Heart left ventricle (tissue), 13 donors: ENCODE data around the gene FCRL6.

ENCODE experiments used
- POLR2A ChIP-seq, 2 donors: fragments of 450-650 bp; IDR thresholded peaks; one replicate each; pipeline ENCODE4 v1.6.1; 2017; ENCODE audit warnings: antibody characterized with exemption in 2 of 2, mild to moderate bottlenecking in 2 of 2, moderate library complexity in 2 of 2
- TF ChIP-seq, protein P1 (sequence below), 12 donors: fragments of 200-600 bp; sonication (generic) in 4 of 12; IDR thresholded peaks; one replicate each; pipeline versions ENCODE4 v1.5.0 to v1.8.0; 2018 to 2022; ENCODE audit warnings: antibody characterized with exemption in 12 of 12, mild to moderate bottlenecking in 5 of 12
- donor health status: ischemic (EF 13 %, LVEDD 7.1; RV severe dilation, severe dysfunction).
- donor health status: DM: no; HTN: yes; CAD: no.
- donor health status: DM: no; HTN: no; CAD: no.
- donor health status: ischemic (EF 25% LVEDD 6.9; RV normal size, moderate dysfunction).
- donor health status: ischemic (EF 25% LVEDD 5.7; RV mildly dilated, moderate dysfunction).
- donor health status: ischemic (EF 35%, LVEDD 5.7; RV mildly dilated, moderate dysfunction).
- donor health status: nonischemic (EF 11% LVEDD 7.7; RV severe dilation, severe dysfunction).
- donor health status: DM: yes; HTN: yes; CAD: no.
- donor health status: PGD.
- donor health status: ischemic (EF 29% LVEDD 5.4; RV normal size, mild dysfunction).
- donor health status: nonischemic (EF 23%, LVEDD 6.1; RV moderate dilation, normal function).

DNA sequence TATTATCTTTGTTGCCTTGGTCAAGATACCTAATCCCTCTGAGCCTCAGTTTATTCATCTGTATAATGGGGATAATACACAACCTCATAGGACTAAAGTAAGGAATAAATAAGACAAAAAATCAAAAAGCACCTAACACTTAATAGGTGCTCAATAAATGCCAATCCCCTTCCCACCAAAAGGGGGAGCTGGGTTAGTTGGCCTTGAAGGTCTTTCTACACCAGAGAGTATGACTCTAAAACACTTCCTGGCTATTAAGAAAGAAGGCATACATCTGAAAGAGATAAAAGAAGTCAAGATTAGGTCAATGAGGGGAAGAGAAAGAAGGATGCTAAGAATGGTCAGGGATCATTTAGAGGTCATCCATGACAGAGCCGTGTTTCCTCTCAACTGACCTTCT, 49.2 kb downstream of the FCRL6 start:
- TF ChIP-seq, protein P1, sequence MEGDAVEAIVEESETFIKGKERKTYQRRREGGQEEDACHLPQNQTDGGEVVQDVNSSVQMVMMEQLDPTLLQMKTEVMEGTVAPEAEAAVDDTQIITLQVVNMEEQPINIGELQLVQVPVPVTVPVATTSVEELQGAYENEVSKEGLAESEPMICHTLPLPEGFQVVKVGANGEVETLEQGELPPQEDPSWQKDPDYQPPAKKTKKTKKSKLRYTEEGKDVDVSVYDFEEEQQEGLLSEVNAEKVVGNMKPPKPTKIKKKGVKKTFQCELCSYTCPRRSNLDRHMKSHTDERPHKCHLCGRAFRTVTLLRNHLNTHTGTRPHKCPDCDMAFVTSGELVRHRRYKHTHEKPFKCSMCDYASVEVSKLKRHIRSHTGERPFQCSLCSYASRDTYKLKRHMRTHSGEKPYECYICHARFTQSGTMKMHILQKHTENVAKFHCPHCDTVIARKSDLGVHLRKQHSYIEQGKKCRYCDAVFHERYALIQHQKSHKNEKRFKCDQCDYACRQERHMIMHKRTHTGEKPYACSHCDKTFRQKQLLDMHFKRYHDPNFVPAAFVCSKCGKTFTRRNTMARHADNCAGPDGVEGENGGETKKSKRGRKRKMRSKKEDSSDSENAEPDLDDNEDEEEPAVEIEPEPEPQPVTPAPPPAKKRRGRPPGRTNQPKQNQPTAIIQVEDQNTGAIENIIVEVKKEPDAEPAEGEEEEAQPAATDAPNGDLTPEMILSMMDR (IDR thresholded peaks at IDR 0.05) = no peak
- no peak for TF ChIP-seq POLR2A (IDR thresholded peaks at IDR 0.05)
